ENCODE results near the gene CPPED1.

CPPED1 gene

DNA sequence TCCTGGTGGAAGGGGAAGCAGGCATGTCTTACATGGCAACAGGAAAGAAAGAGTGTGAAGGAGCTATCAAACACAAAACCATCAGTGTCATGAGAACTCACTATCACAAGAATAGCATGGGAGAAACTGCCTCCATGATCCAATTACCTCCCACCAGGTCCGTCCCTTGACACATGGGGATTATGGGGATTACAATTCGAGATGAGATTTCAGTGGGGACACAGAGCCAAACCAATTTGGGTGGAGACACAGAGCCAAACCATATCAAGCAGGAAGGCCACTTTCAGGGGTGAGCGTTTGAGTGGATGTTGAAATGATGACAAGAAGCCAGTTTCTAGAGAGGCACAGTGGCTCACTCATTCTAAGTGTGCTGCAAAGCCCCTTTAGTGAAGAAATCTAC is 143.8 kb downstream of the CPPED1 start:
- peaks cover 1% of the 10 kb centered on the region for H3K36me3 Mint-ChIP-seq (ENCODE audit: insufficient read depth)
- no peaks in the 10 kb centered on the region for H3K27me3 Mint-ChIP-seq
- DNase-seq (ENCODE audit: low spot score in 2 of 2): no peak
- no peak overlapping the region for H3K4me3 Mint-ChIP-seq
- H3K4me1 Mint-ChIP-seq: no peaks in the 10 kb centered on the region
- H3K27ac Mint-ChIP-seq (ENCODE audit: low read depth): no peak overlapping the region
- ATAC-seq (replicated peaks; ENCODE audit: extremely low read depth, poor library complexity, severe bottlenecking): no peak
- peaks cover 13% of the 10 kb centered on the region for H3K9me3 Mint-ChIP-seq

DNA sequence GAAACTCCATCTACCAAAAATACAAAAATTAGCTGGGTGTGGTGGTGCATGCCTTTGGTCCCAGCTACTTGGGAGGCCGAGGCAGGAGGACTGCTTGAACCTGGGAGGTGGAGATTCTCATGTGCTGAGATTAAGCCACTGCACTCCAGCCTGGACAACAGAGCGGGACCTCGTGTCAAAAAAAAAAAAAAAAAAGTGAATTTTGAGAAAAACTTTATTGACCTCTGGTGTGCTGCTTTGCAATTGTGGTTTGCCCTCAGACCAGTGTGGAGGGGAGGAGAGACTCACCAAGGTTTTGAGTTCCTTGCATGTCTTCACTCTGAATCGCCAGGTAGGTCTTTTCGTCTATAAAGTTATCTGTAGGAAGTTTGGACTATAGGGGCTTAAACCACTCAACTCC is 145.2 kb downstream of the CPPED1 start:
- ATAC-seq (replicated peaks; ENCODE audit: extremely low read depth, poor library complexity, severe bottlenecking) (no peak), DNase-seq (ENCODE audit: low spot score in 2 of 2) (no peak)
- H3K4me3 Mint-ChIP-seq: no peak overlapping the region
- no peaks in the 10 kb centered on the region for H3K4me1 Mint-ChIP-seq
- no peaks in the 10 kb centered on the region for H3K27me3 Mint-ChIP-seq
- H3K27ac Mint-ChIP-seq (ENCODE audit: low read depth): no peak overlapping the region
- H3K9me3 Mint-ChIP-seq: peaks cover 13% of the 10 kb centered on the region
- H3K36me3 Mint-ChIP-seq (ENCODE audit: insufficient read depth): no peaks in the 10 kb centered on the region

DNA sequence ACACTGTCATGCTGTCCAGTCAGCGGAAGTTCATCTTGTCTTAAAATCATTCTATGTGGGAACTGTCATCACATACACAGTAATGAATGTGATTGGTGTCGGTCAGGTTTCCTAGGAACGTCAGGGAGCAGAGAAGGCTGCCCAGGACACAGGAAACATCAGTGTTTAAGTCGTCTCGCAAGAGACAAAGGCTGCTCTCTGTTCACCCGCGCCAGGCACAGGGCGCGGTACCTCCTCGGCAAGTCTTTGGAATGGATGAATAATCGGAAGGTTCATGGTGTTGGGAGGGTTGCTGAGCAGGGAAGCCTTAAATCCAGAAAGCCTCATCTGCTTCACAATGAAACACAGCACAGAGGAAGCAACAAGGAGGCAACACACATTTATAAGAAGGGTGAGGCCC is 148.2 kb downstream of the CPPED1 start:
- DNase-seq (ENCODE audit: low spot score in 2 of 2) (no peak), ATAC-seq (replicated peaks; ENCODE audit: extremely low read depth, poor library complexity, severe bottlenecking) (no peak)
- no peaks in the 10 kb centered on the region for H3K4me1 Mint-ChIP-seq
- peaks cover 5% of the 10 kb centered on the region for H3K27me3 Mint-ChIP-seq
- H3K9me3 Mint-ChIP-seq: peaks cover 13% of the 10 kb centered on the region
- no peaks in the 10 kb centered on the region for H3K36me3 Mint-ChIP-seq (ENCODE audit: insufficient read depth)
- H3K4me3 Mint-ChIP-seq: no peak overlapping the region
- H3K27ac Mint-ChIP-seq (ENCODE audit: low read depth): no peak overlapping the region

DNA sequence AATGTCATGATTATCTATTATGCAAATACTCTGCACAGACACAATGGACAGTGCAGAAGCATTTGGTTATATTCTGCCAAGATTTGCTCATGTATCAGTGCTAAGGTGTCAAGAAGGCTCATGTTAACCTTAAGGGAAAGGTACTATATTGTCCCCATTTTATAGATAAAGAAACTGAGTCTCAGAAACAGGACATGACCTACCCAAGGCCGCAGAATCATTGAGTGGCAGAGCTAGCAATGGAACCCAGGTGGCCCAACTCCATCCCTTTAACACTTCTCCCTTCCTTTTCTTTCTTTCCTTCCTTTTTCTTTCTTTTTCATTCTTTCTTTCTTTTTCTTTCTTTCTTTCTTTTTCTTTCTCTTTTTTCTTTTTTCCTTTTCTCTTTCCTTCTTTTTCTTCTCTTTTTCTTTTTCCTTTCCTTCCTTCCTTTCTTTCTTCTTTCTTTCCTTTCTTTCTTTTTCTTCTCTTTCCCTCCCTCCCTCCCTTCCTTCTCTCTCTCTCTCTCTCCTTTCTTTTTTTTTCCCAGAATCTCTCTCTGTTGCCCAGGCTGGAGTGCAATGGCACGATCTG is 149.8 kb downstream of the CPPED1 start:
- Mint-ChIP-seq H3K4me1 (no peaks in the 10 kb centered on the region), H3K4me3 (no peak overlapping the region), H3K9me3 (peaks cover 3% of the 10 kb centered on the region), H3K27ac (ENCODE audit: low read depth) (no peak overlapping the region), H3K27me3 (peaks cover 12% of the 10 kb centered on the region), H3K36me3 (ENCODE audit: insufficient read depth) (no peaks in the 10 kb centered on the region)
- no peak for DNase-seq (ENCODE audit: low spot score in 2 of 2)
- no peak for ATAC-seq (replicated peaks; ENCODE audit: extremely low read depth, poor library complexity, severe bottlenecking)

DNA sequence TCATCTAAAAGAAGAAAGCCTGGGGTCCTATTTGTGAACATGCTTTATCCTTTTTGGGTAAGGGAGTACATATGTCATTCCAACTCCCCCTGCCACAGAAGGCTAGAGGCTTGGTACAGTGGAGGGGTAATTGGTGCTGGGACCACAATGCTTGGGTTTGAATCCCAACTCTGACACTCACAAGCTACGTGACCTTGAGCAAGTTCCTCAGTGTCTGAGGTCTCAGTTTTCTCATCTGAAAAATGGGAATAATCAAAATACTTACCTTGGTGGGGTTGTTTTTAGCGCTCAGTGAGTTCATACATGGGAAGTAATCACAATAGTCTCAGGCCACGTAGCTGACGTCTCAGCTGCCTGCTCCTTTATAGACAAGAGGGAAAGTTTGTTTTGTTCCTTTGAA is 150.8 kb downstream of the CPPED1 start:
- H3K27ac Mint-ChIP-seq (ENCODE audit: low read depth): no peak overlapping the region
- peaks cover 22% of the 10 kb centered on the region for H3K27me3 Mint-ChIP-seq
- H3K4me1 Mint-ChIP-seq: no peaks in the 10 kb centered on the region

DNA sequence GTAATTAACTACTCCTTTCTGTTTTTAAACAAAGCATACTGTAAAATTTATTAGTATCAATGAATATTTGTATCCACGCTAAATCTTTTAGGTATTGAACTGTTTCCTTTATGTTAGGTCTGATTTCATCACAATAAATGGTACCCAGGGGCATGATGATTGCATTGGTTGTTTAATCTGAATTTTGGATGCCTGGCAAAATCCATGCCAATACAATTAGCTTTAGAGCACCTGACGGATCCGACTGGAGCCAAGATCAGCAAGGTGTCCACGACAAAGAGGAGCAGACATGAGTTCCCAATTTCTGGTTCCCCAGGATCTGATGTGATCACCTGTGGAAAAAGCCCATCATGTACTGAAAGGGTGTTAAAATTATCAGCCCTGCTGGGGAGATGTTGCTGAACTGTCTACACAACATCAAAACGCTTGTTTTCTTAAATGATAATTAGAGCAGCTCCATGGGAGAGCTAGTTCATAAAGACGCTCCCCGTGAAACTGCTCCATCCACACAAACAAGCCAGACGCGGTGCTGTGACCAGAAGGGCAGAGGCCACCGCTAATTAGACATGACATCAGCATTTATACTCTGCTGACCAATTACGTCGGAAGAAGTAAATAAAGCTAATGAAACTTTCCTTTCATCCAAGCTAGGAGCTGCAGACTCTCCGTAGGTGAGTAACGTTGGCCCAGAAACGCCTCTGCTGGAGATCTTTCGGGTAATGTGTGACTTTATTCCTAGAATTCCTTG is 151.7 kb downstream of the CPPED1 start:
- no peak for DNase-seq (ENCODE audit: low spot score in 2 of 2)
- no peaks in the 10 kb centered on the region for H3K9me3 Mint-ChIP-seq
- H3K27me3 Mint-ChIP-seq: peaks cover 32% of the 10 kb centered on the region
- ATAC-seq (replicated peaks; ENCODE audit: extremely low read depth, poor library complexity, severe bottlenecking): no peak
- H3K4me3 Mint-ChIP-seq: no peak overlapping the region
- no peaks in the 10 kb centered on the region for H3K36me3 Mint-ChIP-seq (ENCODE audit: insufficient read depth)
- peaks cover 3% of the 10 kb centered on the region for H3K4me1 Mint-ChIP-seq
- no peak overlapping the region for H3K27ac Mint-ChIP-seq (ENCODE audit: low read depth)

More for the DNA sequence above, 150.8 kb downstream of the CPPED1 start:
- Mint-ChIP-seq H3K9me3 (no peaks in the 10 kb centered on the region), H3K4me3 (no peak overlapping the region), H3K36me3 (ENCODE audit: insufficient read depth) (no peaks in the 10 kb centered on the region)
- ATAC-seq (replicated peaks; ENCODE audit: extremely low read depth, poor library complexity, severe bottlenecking): no peak
- no peak for DNase-seq (ENCODE audit: low spot score in 2 of 2)

DNA sequence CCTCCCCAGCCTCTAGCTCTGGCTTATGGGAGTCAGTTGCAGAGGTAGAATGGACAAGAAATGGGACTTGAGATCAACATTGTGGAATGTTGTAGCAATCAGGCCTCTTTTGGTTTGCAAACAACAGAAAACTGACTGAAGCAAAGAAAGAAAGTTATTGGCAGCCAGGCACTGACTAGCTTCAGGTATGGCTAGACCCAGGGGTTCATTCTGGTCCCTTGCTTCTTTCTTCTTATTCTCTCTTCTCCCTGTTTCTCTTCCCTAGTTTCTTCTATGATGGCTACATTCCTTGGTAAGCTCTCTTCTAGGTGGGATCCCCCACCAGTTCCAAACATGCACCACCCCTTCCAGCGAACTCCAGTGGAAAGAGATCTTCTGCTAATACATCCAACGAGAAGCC is 154.3 kb downstream of the CPPED1 start:
- no peak for ATAC-seq (replicated peaks; ENCODE audit: extremely low read depth, poor library complexity, severe bottlenecking)
- Mint-ChIP-seq H3K27ac (ENCODE audit: low read depth) (no peak overlapping the region), H3K27me3 (peaks cover 33% of the 10 kb centered on the region), H3K36me3 (ENCODE audit: insufficient read depth) (no peaks in the 10 kb centered on the region), H3K4me1 (peaks cover 9% of the 10 kb centered on the region), H3K9me3 (no peaks in the 10 kb centered on the region), H3K4me3 (no peak overlapping the region)
- DNase-seq (ENCODE audit: low spot score in 2 of 2): no peak

DNA sequence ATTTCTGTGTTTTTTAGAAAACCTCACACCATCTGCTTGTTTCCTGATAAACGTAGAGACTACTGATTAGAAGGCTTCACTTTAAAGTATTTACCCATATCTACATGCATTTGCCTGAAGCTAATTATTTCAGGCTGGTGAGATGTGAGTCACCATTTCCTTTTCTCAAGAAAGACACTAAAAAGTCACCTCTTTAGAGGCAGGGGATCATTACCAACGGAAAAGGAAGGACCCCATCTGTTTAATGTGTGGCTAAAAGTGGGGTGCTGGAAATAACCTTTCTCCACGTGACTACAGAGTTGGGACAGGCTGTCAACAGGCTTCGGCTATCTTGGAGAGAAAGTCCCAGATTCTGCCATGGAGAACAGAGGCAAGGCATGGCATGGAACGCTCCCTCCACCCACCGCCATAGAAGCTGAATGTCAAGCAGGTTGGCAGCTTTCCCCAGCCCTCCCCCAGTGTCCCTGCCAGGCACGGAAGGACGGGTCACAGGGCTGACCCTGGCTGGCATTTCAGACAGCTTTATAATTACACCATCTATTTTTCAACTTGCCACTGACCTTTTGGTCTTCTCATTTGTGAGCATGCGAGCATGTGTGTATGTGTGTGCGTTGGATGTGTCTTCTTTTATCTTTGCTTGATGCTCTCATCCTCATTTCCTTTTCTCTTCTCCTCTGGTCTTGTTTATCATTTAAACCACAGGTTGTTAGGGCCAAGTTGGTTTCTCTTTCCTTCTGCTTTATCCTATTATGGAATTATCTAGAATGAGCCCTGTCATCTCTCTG is 157.0 kb downstream of the CPPED1 start:
- Mint-ChIP-seq H3K4me1 (peaks cover 9% of the 10 kb centered on the region), H3K9me3 (no peaks in the 10 kb centered on the region), H3K27me3 (peaks cover 43% of the 10 kb centered on the region), H3K36me3 (ENCODE audit: insufficient read depth) (no peaks in the 10 kb centered on the region), H3K4me3 (no peak overlapping the region), H3K27ac (ENCODE audit: low read depth) (no peak overlapping the region)
- DNase-seq (ENCODE audit: low spot score in 2 of 2): no peak
- no peak for ATAC-seq (replicated peaks; ENCODE audit: extremely low read depth, poor library complexity, severe bottlenecking)

DNA sequence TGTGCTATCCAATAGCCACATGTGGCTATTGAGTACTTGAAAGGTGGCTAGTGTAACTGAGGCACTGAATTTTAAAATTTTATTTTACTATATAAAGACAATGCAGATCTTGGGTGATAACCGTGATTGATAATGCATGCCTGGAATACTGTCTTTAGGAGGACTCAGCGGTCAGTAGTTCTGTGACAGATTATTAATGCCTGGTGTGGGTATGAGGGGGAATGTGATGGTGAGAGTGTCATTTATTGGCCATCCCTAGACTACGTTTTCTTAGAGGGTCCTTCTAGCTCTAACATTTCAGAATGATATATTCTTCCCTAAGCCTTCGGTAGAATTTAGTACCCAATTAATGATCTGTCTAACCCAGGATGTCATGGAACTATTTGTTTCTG is 157.6 kb downstream of the CPPED1 start:
- Mint-ChIP-seq H3K27ac (ENCODE audit: low read depth) (no peak overlapping the region), H3K4me1 (peaks cover 9% of the 10 kb centered on the region), H3K9me3 (no peaks in the 10 kb centered on the region), H3K27me3 (peaks cover 43% of the 10 kb centered on the region), H3K4me3 (no peak overlapping the region), H3K36me3 (ENCODE audit: insufficient read depth) (no peaks in the 10 kb centered on the region)
- ATAC-seq (replicated peaks; ENCODE audit: extremely low read depth, poor library complexity, severe bottlenecking): no peak
- no peak for DNase-seq (ENCODE audit: low spot score in 2 of 2)

DNA sequence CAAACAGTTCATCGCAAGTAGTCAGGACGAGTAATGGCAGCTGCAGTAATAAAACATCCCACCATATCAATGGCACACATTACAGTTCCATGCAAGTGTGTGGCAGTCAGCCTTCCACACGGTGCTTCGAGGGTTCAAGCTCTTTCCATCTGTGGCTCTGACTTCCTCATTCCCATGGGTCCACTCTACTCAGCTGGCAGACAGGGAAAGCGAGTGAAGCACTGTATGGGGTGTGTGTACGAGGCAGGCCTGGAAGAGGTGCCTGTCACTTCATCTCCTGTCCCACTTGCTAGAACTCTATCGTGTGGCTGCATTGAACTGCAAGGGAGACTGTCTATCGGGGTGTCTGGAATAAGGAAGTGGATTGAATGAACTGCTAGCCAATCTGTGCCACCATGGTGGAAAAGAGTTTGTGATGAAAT is 160.6 kb downstream of the CPPED1 start:
- H3K27me3 Mint-ChIP-seq: peaks cover 23% of the 10 kb centered on the region

DNA sequence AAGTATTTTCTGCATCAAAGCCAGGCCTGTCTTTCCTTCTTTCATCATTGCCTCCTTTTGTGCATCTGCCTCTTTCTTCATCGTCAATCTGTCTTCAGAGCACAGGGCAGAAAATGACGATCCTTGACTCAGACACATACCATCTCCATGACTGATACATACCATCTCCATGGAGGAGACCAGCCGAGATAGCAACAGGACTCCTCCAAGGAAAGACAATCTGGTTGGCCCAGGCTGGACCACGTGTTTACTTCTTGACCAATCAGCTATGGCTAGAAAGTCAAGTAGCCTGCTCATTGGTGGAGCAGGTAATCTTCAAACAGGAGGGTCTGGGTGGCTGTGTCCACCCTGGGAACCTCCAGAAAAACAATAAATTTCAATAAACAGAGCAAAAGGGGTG is 164.6 kb downstream of the CPPED1 start:
- ATAC-seq (replicated peaks; ENCODE audit: extremely low read depth, poor library complexity, severe bottlenecking): no peak
- DNase-seq (ENCODE audit: low spot score in 2 of 2): no peak

More for the DNA sequence above, 160.6 kb downstream of the CPPED1 start:
- no peak for DNase-seq (ENCODE audit: low spot score in 2 of 2)
- Mint-ChIP-seq H3K36me3 (ENCODE audit: insufficient read depth) (no peaks in the 10 kb centered on the region), H3K27ac (ENCODE audit: low read depth) (no peak overlapping the region), H3K4me3 (no peak overlapping the region), H3K4me1 (peaks cover 9% of the 10 kb centered on the region), H3K9me3 (no peaks in the 10 kb centered on the region)
- no peak for ATAC-seq (replicated peaks; ENCODE audit: extremely low read depth, poor library complexity, severe bottlenecking)

DNA sequence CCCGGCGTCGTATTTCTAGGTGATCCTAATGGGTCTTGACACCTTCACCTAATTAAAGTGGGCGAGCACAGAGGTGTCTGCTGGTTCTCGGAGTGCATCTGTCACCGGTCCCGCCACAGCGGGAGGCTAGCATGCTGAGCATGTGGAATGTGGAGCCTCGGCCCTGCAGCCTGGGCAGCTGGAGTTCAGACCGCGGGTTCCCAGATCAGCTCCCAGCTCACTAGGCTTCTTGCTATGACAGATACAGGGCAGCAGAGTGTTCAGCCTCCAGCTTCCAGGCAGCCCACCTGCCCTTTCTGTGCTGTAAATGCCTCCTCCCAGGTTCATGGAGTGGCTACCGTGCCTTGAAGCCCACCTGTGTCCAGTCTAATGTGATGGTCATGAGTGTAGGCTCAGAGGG is 166.7 kb downstream of the CPPED1 start:
- peaks cover 1% of the 10 kb centered on the region for H3K36me3 Mint-ChIP-seq (ENCODE audit: insufficient read depth)
- no peaks in the 10 kb centered on the region for H3K4me1 Mint-ChIP-seq
- ATAC-seq (replicated peaks; ENCODE audit: extremely low read depth, poor library complexity, severe bottlenecking): no peak
- H3K9me3 Mint-ChIP-seq: no peaks in the 10 kb centered on the region
- H3K27me3 Mint-ChIP-seq: peaks cover 20% of the 10 kb centered on the region
- H3K27ac Mint-ChIP-seq (ENCODE audit: low read depth): no peak overlapping the region
- no peak overlapping the region for H3K4me3 Mint-ChIP-seq
- DNase-seq (ENCODE audit: low spot score in 2 of 2): no peak

More for the DNA sequence above, 164.6 kb downstream of the CPPED1 start:
- Mint-ChIP-seq H3K4me3 (no peak overlapping the region), H3K4me1 (no peaks in the 10 kb centered on the region), H3K27me3 (peaks cover 12% of the 10 kb centered on the region), H3K27ac (ENCODE audit: low read depth) (no peak overlapping the region), H3K9me3 (no peaks in the 10 kb centered on the region), H3K36me3 (ENCODE audit: insufficient read depth) (peaks cover 1% of the 10 kb centered on the region)

DNA sequence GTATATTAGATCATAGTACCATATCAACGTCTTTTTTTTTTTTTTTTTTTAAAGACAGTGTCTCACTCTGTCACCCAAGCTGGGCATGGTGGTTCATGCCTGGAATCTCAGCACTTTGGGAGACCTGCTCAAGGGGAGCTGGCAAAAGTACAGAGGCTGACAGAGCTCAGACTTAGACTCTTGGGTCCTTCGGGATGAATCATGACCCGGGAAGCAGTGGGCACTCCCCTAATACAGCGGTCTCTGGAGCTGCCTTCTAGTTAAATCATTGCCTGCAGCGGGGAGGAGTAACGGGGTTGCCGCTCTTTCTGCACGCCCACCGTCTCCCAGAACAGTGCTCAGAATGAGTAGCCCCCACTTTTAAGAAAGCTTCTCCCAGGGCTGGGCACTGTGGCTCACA is 174.4 kb downstream of the CPPED1 start:
- H3K4me3 Mint-ChIP-seq: no peak overlapping the region
- no peaks in the 10 kb centered on the region for H3K36me3 Mint-ChIP-seq (ENCODE audit: insufficient read depth)
- no peak overlapping the region for H3K27ac Mint-ChIP-seq (ENCODE audit: low read depth)
- no peaks in the 10 kb centered on the region for H3K4me1 Mint-ChIP-seq
- H3K9me3 Mint-ChIP-seq: no peaks in the 10 kb centered on the region
- H3K27me3 Mint-ChIP-seq: peaks cover 50% of the 10 kb centered on the region
- no peak for DNase-seq (ENCODE audit: low spot score in 2 of 2)
- ATAC-seq (replicated peaks; ENCODE audit: extremely low read depth, poor library complexity, severe bottlenecking): no peak
